22Rv1 (cell line): Measurements from ENCODE around the gene GAGE12H.
"Not testable (repeated sequence)": the region's sequence is repeated elsewhere in the genome, so short reads cannot be mapped to it uniquely, and the experiment has no call there.

Experiments
- ZFX ChIP-seq: fragments of 450-650 bp; IDR thresholded peaks from 2 replicates; pipeline ENCODE4 v1.6.1; 2017; ENCODE audit warnings: antibody characterized with exemption, borderline replicate concordance
- TF ChIP-seq, protein P1 (sequence below): fragments of 450-650 bp; IDR thresholded peaks from 2 replicates; pipeline ENCODE4 v1.5.1; 2017; ENCODE audit warnings: mild to moderate bottlenecking

DNA sequence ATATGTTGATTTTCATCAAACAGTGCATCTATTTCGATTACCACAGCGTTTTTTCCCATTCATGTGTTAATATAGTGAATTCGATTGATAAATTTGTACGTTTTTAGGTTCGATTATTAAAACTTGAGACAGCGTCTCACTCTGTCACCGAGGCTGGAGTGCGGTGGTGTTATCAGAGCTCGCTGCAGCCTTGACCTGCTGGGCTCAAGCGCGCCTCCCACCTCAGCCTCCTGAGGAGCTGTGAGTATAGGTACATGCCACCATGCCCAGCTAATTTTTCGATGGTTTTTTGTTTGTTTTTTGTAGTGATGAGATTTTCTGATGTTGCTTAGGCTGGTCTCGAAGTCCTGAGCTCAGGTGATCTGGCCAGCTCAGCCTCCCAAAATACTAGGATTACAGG is 10.6 kb upstream of the GAGE12H start:
- TF ChIP-seq, protein P1, sequence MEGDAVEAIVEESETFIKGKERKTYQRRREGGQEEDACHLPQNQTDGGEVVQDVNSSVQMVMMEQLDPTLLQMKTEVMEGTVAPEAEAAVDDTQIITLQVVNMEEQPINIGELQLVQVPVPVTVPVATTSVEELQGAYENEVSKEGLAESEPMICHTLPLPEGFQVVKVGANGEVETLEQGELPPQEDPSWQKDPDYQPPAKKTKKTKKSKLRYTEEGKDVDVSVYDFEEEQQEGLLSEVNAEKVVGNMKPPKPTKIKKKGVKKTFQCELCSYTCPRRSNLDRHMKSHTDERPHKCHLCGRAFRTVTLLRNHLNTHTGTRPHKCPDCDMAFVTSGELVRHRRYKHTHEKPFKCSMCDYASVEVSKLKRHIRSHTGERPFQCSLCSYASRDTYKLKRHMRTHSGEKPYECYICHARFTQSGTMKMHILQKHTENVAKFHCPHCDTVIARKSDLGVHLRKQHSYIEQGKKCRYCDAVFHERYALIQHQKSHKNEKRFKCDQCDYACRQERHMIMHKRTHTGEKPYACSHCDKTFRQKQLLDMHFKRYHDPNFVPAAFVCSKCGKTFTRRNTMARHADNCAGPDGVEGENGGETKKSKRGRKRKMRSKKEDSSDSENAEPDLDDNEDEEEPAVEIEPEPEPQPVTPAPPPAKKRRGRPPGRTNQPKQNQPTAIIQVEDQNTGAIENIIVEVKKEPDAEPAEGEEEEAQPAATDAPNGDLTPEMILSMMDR, result not testable (repeated sequence)
- TF ChIP-seq ZFX, result not testable (repeated sequence)
